ENCODE measurements around the gene RNF180. TPM values are rescaled to one million over a fixed set of nuclear protein-coding genes. Genes with fewer than 3 reads are reported as not detected.
A peak's percentile ranks its signal among the peaks of the same experiment; 100 is the strongest.

Gene RNF180
- total RNA-seq, 1 donor from 2014 or later = 7.8 TPM

- no peak for DNase-seq (ENCODE audit: low spot score)
- Mint-ChIP-seq H3K27ac (ENCODE audit: unreplicated experiment) (no peak overlapping the region), H3K36me3 (ENCODE audit: low read depth, unreplicated experiment) (peaks cover 10% of the 10 kb centered on the region), H3K27me3 (ENCODE audit: unreplicated experiment) (no peaks in the 10 kb centered on the region), H3K4me3 (ENCODE audit: unreplicated experiment) (no peak overlapping the region), H3K4me1 (ENCODE audit: unreplicated experiment) (no peaks in the 10 kb centered on the region), H3K9me3 (ENCODE audit: unreplicated experiment) (peaks cover 3% of the 10 kb centered on the region)
- peak; percentile 77 for TF ChIP-seq CTCF (IDR thresholded peaks at IDR 0.05; ENCODE audit: unreplicated experiment)
Measured at GRCh38 chr5:64229163-64229774, 63.6 kb downstream of the RNF180 start.

DNA sequence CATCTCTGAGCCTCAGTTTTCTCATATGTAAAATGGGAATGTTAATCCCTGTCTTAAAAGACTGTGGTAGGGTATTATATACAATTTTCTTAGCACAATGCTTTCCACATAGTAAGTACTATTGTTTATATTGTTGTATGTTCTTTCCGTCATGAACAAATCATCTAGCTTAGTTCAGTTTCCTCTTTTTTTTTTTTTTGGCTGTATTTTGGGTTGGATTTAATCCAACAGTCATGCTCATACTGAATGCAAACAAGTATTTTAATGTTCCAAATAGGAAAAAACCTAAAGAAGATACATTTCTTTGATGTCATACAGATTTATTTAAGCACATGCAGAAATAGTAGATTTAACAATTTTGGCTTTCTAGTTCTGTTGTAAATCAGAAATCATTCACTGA lies 95.1 kb downstream of the RNF180 start:
- H3K4me3 Mint-ChIP-seq (ENCODE audit: unreplicated experiment) = no peak overlapping the region
- no peaks in the 10 kb centered on the region for H3K36me3 Mint-ChIP-seq (ENCODE audit: low read depth, unreplicated experiment)
- TF ChIP-seq CTCF (IDR thresholded peaks at IDR 0.05; ENCODE audit: unreplicated experiment) = no peak
- H3K27ac Mint-ChIP-seq (ENCODE audit: unreplicated experiment) = no peak overlapping the region
- no peak for DNase-seq (ENCODE audit: low spot score)
- H3K4me1 Mint-ChIP-seq (ENCODE audit: unreplicated experiment) = no peaks in the 10 kb centered on the region
- no peaks in the 10 kb centered on the region for H3K9me3 Mint-ChIP-seq (ENCODE audit: unreplicated experiment)
- H3K27me3 Mint-ChIP-seq (ENCODE audit: unreplicated experiment) = no peaks in the 10 kb centered on the region

- H3K4me3 Mint-ChIP-seq (ENCODE audit: unreplicated experiment) = no peak overlapping the region
- no peaks in the 10 kb centered on the region for H3K27me3 Mint-ChIP-seq (ENCODE audit: unreplicated experiment)
- DNase-seq (ENCODE audit: low spot score) = no peak
- TF ChIP-seq CTCF (IDR thresholded peaks at IDR 0.05; ENCODE audit: unreplicated experiment) = no peak
- no peaks in the 10 kb centered on the region for H3K9me3 Mint-ChIP-seq (ENCODE audit: unreplicated experiment)
- H3K4me1 Mint-ChIP-seq (ENCODE audit: unreplicated experiment) = peaks cover 4% of the 10 kb centered on the region
- no peak overlapping the region for H3K27ac Mint-ChIP-seq (ENCODE audit: unreplicated experiment)
- no peaks in the 10 kb centered on the region for H3K36me3 Mint-ChIP-seq (ENCODE audit: low read depth, unreplicated experiment)
Measured at GRCh38 chr5:64269164-64269563, 103.5 kb downstream of the RNF180 start.

DNA sequence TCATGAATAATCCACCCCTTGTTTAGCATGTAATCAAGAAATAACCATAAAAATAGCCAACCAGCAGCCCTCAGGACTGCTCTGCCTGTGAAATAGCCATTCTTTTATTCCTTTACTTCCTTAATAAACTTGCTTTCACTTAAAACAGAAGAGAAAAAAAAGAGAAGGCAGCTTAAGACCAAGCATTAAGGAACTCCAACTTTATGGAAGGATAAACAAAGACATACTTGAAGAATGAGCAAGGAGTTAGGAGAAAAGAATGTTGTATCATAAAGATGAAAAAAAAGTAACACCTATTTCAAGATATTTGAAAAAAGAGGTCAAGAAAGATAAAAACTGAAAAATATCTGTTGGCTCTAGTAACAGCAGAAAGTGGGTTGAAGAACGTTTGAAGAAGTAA lies 107.6 kb downstream of the RNF180 start:
- no peak overlapping the region for H3K27ac Mint-ChIP-seq (ENCODE audit: unreplicated experiment)

More for the DNA sequence above, 107.6 kb downstream of the RNF180 start:
- Mint-ChIP-seq H3K4me1 (ENCODE audit: unreplicated experiment) (peaks cover 14% of the 10 kb centered on the region), H3K36me3 (ENCODE audit: low read depth, unreplicated experiment) (no peaks in the 10 kb centered on the region), H3K27me3 (ENCODE audit: unreplicated experiment) (no peaks in the 10 kb centered on the region), H3K9me3 (ENCODE audit: unreplicated experiment) (no peaks in the 10 kb centered on the region), H3K4me3 (ENCODE audit: unreplicated experiment) (no peak overlapping the region)
- no peak for DNase-seq (ENCODE audit: low spot score)
- no peak for TF ChIP-seq CTCF (IDR thresholded peaks at IDR 0.05; ENCODE audit: unreplicated experiment)

Data from endothelial cell (in vitro differentiated cells).